Thyroid gland (tissue), 4 donors: ENCODE measurements around the gene KLRC3. TPM values are rescaled to one million over a fixed set of nuclear protein-coding genes. Genes with fewer than 3 reads are reported as not detected.
"Not testable (repeated sequence)": the region's sequence is repeated elsewhere in the genome, so short reads cannot be mapped to it uniquely, and the experiment has no call there.

ENCODE experiments used
- DNase-seq, 2 donors: peaks; one replicate each; pipeline ENCODE4 v3.0.0-alpha.2; 2019
- H3K27ac ChIP-seq, 3 donors: fragments of 200-600 bp; sonication (generic); 1 replicate in 2 of 3; 2 replicates in 1 of 3; pipeline ENCODE4 v1.5.1; 2016 to 2019; ENCODE audit warnings: mild to moderate bottlenecking in 1 of 3, moderate library complexity in 1 of 3
- H3K27me3 ChIP-seq: fragments of 200-600 bp; sonication (generic); one replicate; pipeline ENCODE4 v1.5.1; 2019
- H3K36me3 ChIP-seq, 2 donors: fragments of 200-600 bp; sonication (generic); one replicate each; pipeline ENCODE4 v1.5.1; 2016 to 2019
- H3K4me1 ChIP-seq, 2 donors: fragments of 200-600 bp; sonication (generic); one replicate each; pipeline ENCODE4 v1.5.1; 2017 to 2019
- H3K4me3 ChIP-seq, 3 donors: fragments of 200-600 bp; sonication (generic); replicated peaks in 1 of 3; 1 replicate in 2 of 3; 2 replicates in 1 of 3; pipeline ENCODE4 v1.5.1; 2016; ENCODE audit warnings: mild to moderate bottlenecking in 1 of 3
- H3K9me3 ChIP-seq: fragments of 200-600 bp; sonication (generic); one replicate; pipeline ENCODE4 v1.5.1; 2017
- CTCF ChIP-seq, 6 experiments: fragments of 200-600 bp in 3 of 6; fragments of 450-650 bp in 3 of 6; sonication (generic) in 3 of 6; IDR thresholded peaks; one replicate each; pipeline ENCODE4 v1.5.1; 2016 to 2019; ENCODE audit warnings: antibody characterized with exemption in 6 of 6, mild to moderate bottlenecking in 2 of 6, inconsistent platforms in 1 of 6, moderate library complexity in 1 of 6
- POLR2A ChIP-seq, 2 donors: fragments of 450-650 bp; IDR thresholded peaks; one replicate each; pipeline ENCODE4 v1.6.1; 2017; ENCODE audit warnings: antibody characterized with exemption in 2 of 2, mild to moderate bottlenecking in 2 of 2, moderate library complexity in 1 of 2
- WGBS, 2 donors: methylation state at CpG; one replicate each; pipeline ENCODE4 v1.1.5; 2017; 5-methylcytosine and 5-hydroxymethylcytosine counted together
- intact Hi-C: fragments of 100-400 bp; cut with DNase I; formaldehyde crosslinking; loops from one replicate; pipeline ENCODE4 v1.15.1; 2023
- total RNA-seq, 4 donors: library from RNA; depleted of rRNA; stranded (reverse); fragments of >200 nt; gene quantifications; one replicate each; pipeline ENCODE4 v1.2.3, GENCODE V29; 2016

Gene KLRC3
- total RNA-seq, 4 donors from 2014 or later, result not detected

GRCh38 chr12:10454531-10454930, 34.1 kb upstream of the KLRC3 start:
- TF ChIP-seq POLR2A (IDR thresholded peaks at IDR 0.05) (no peak), CTCF (IDR thresholded peaks at IDR 0.05) (no peak)
- intact Hi-C loops, result no loop called here
- 50 to 56% methylated on average over 1 of the region's 1 CpG for WGBS, 2 donors
- Histone ChIP-seq H3K9me3 (no peaks in the 10 kb centered on the region), H3K36me3 (no peaks in the 10 kb centered on the region), H3K4me1 (no peaks in the 10 kb centered on the region), H3K27ac (no peak overlapping the region), H3K27me3 (no peaks in the 10 kb centered on the region), H3K4me3 (no peak overlapping the region)
- DNase-seq, result no peak

GRCh38 chr12:10453156-10453555, 32.8 kb upstream of the KLRC3 start, which contains the start of gene KLRC1:
KLRC1 (minus strand) TSS chr12:10453377; CDS start chr12:10451156, 2,221 bp downstream.
- no peaks in the 10 kb centered on the region for H3K27me3 ChIP-seq
- WGBS, 2 donors, result 75 to 79% methylated on average over 2 of the region's 2 CpGs
- H3K4me3 ChIP-seq, result no peak within 1 kb of the TSS
- intact Hi-C loops, result no loop called here
- no peaks in the 10 kb centered on the region for H3K4me1 ChIP-seq
- no peak for DNase-seq
- TF ChIP-seq POLR2A (IDR thresholded peaks at IDR 0.05), result no peak
- TF ChIP-seq CTCF (IDR thresholded peaks at IDR 0.05), result no peak
- no peaks in the 10 kb centered on the region for H3K9me3 ChIP-seq
- no peaks in the 10 kb centered on the region for H3K36me3 ChIP-seq
- H3K27ac ChIP-seq, result no peak within 1 kb of the TSS

GRCh38 chr12:10448236-10448635, 27.8 kb upstream of the KLRC3 start:
- Histone ChIP-seq H3K27ac (no peak overlapping the region), H3K4me3 (no peak overlapping the region), H3K36me3 (no peaks in the 10 kb centered on the region), H3K27me3 (no peaks in the 10 kb centered on the region), H3K9me3 (no peaks in the 10 kb centered on the region), H3K4me1 (no peaks in the 10 kb centered on the region)
- intact Hi-C loops, result no loop called here
- 83 to 92% methylated on average over 4 of the region's 4 CpGs for WGBS, 2 donors
- no peak for DNase-seq
- TF ChIP-seq POLR2A (IDR thresholded peaks at IDR 0.05) (no peak), CTCF (IDR thresholded peaks at IDR 0.05) (no peak)

GRCh38 chr12:10446052-10446451, 25.7 kb upstream of the KLRC3 start:
- H3K4me1 ChIP-seq, H3K4me3 ChIP-seq, DNase-seq, H3K36me3 ChIP-seq, H3K27me3 ChIP-seq, H3K9me3 ChIP-seq, H3K27ac ChIP-seq, intact Hi-C loops: not testable (repeated sequence)
- WGBS, 2 donors, result 85 to 89% methylated on average over 5 of the region's 5 CpGs

GRCh38 chr12:10441144-10441543, 20.7 kb upstream of the KLRC3 start:
- H3K4me3 ChIP-seq, H3K27ac ChIP-seq, H3K36me3 ChIP-seq, DNase-seq, intact Hi-C loops, H3K27me3 ChIP-seq, H3K4me1 ChIP-seq, H3K9me3 ChIP-seq: not testable (repeated sequence)
- 93% methylated on average over 8 of the region's 8 CpGs for whole genome bisulfite sequencing, 2 donors

- H3K9me3 ChIP-seq, H3K27me3 ChIP-seq, H3K4me3 ChIP-seq, H3K4me1 ChIP-seq, H3K36me3 ChIP-seq, intact Hi-C loops, DNase-seq, H3K27ac ChIP-seq: not testable (repeated sequence)
- WGBS, 2 donors, result 70 to 82% methylated on average over 2 of the region's 2 CpGs
Observed at GRCh38 chr12:10439608-10440274, 19.3 kb upstream of the KLRC3 start.

- WGBS, 2 donors, result no CpG with 5 or more reads among the region's 2 CpGs
- H3K27ac ChIP-seq, H3K27me3 ChIP-seq, H3K9me3 ChIP-seq, H3K36me3 ChIP-seq, intact Hi-C loops, H3K4me1 ChIP-seq, DNase-seq, H3K4me3 ChIP-seq: not testable (repeated sequence)
Observed at GRCh38 chr12:10437601-10438000, 17.2 kb upstream of the KLRC3 start.

GRCh38 chr12:10435816-10436215, 15.4 kb upstream of the KLRC3 start, which contains the start of gene KLRC2:
KLRC2 (minus strand) TSS chr12:10436010; CDS start chr12:10435986, 24 bp downstream.
- DNase-seq, H3K4me1 ChIP-seq, H3K27me3 ChIP-seq, H3K9me3 ChIP-seq, H3K36me3 ChIP-seq, H3K27ac ChIP-seq, intact Hi-C loops, H3K4me3 ChIP-seq: not testable (repeated sequence)
- 56 to 67% methylated on average over 3 of the region's 3 CpGs for WGBS, 2 donors

- DNase-seq, H3K27me3 ChIP-seq, H3K4me3 ChIP-seq, H3K4me1 ChIP-seq, intact Hi-C loops, H3K27ac ChIP-seq, H3K9me3 ChIP-seq, H3K36me3 ChIP-seq: not testable (repeated sequence)
- 83 to 90% methylated on average over 4 of the region's 4 CpGs for WGBS, 2 donors
Observed at GRCh38 chr12:10430623-10431022, 10.2 kb upstream of the KLRC3 start.

- intact Hi-C loops, H3K36me3 ChIP-seq, H3K4me1 ChIP-seq, H3K27me3 ChIP-seq, H3K4me3 ChIP-seq, H3K9me3 ChIP-seq, H3K27ac ChIP-seq, DNase-seq: not testable (repeated sequence)
- WGBS, 2 donors, result 89 to 94% methylated on average over 7 to 8 of the region's 8 CpGs
Observed at GRCh38 chr12:10425938-10426337, 5.5 kb upstream of the KLRC3 start.
